Spleen (tissue), 11 donors: ENCODE results near the gene C10orf90. TPM values are rescaled to one million over a fixed set of nuclear protein-coding genes. Genes with fewer than 3 reads are reported as not detected.

Source experiments
- DNase-seq: peaks from one replicate; pipeline ENCODE4 v3.0.0-alpha.2; 2020
- H3K27ac ChIP-seq, 8 donors: fragments of 200-600 bp; sonication (generic) in 7 of 8; 1 replicate in 4 of 8; 2 replicates in 4 of 8; pipeline versions ENCODE4 v1.5.0 to v1.8.0; 2016 to 2021; ENCODE audit warnings: inconsistent platforms in 4 of 8, mild to moderate bottlenecking in 4 of 8, moderate library complexity in 1 of 8
- H3K27me3 ChIP-seq, 7 donors: fragments of 200-600 bp; sonication (generic) in 6 of 7; replicated peaks in 1 of 7; 1 replicate in 4 of 7; 2 replicates in 3 of 7; pipeline versions ENCODE4 v1.5.0 to v1.8.0; 2016 to 2021; ENCODE audit warnings: inconsistent platforms in 3 of 7, mild to moderate bottlenecking in 1 of 7
- H3K36me3 ChIP-seq, 6 donors: fragments of 200-600 bp; sonication (generic) in 5 of 6; 1 replicate in 4 of 6; 2 replicates in 2 of 6; pipeline versions ENCODE4 v1.5.0 to v1.8.0; 2016 to 2021; ENCODE audit warnings: inconsistent platforms in 2 of 6
- H3K4me1 ChIP-seq, 6 donors: fragments of 200-600 bp; sonication (generic) in 5 of 6; 1 replicate in 3 of 6; 2 replicates in 3 of 6; pipeline versions ENCODE4 v1.5.0 to v1.8.0; 2016 to 2021; ENCODE audit warnings: inconsistent platforms in 3 of 6
- H3K4me3 ChIP-seq, 8 donors: fragments of 200-600 bp; sonication (generic) in 7 of 8; 1 replicate in 4 of 8; 2 replicates in 4 of 8; pipeline versions ENCODE4 v1.5.0 to v1.8.0; 2016 to 2021; ENCODE audit warnings: inconsistent platforms in 4 of 8, mild to moderate bottlenecking in 4 of 8, moderate library complexity in 2 of 8
- H3K9me3 ChIP-seq, 8 donors: fragments of 200-600 bp; sonication (generic) in 7 of 8; 1 replicate in 4 of 8; 2 replicates in 4 of 8; pipeline versions ENCODE4 v1.5.0 to v1.8.0; 2016 to 2021; ENCODE audit warnings: inconsistent platforms in 4 of 8
- POLR2A ChIP-seq, 3 donors: fragments of 450-650 bp; IDR thresholded peaks; one replicate each; pipeline ENCODE4 v1.5.1; 2017; ENCODE audit warnings: antibody characterized with exemption in 3 of 3, mild to moderate bottlenecking in 1 of 3
- POLR2AphosphoS5 ChIP-seq, 3 donors: sonication (generic); formaldehyde crosslinking; IDR thresholded peaks; one replicate each; pipeline ENCODE4 v1.5.1; 2017; ENCODE audit warnings: antibody characterized with exemption in 3 of 3
- WGBS, 5 donors: extraction: QIAGEN DNeasy Blood & Tissue Kit in 3 of 5; methylation state at CpG; one replicate each; pipeline versions ENCODE4 v1.1.5 to v1.1.7; 2013 to 2018; 5-methylcytosine and 5-hydroxymethylcytosine counted together
- intact Hi-C: fragments of 100-400 bp; cut with DNase I; formaldehyde crosslinking; loops from one replicate; pipeline ENCODE4 v1.15.0; 2023; ENCODE audit warnings: low total_unique reads
- polyA plus RNA-seq, 3 donors: library from polyadenylated mRNA; stranded (reverse); fragments of 200-250 nt; gene quantifications; one replicate each; pipeline ENCODE4 v1.2.1, GENCODE V29; 2013
- total RNA-seq, 7 donors: library from RNA; depleted of rRNA in 3 of 7; stranded (reverse); fragments of >200 nt in 3 of 7; fragmentation: NEBNext Ultra II Directional in 4 of 7; extraction: Animal tissue kit (Norgen Biotek cat#: 25700) in 4 of 7; gene quantifications; one replicate each; pipeline versions ENCODE4 v1.1.0 to v1.2.1, GENCODE V29; 2016 to 2021
- TF ChIP-seq, protein P1 (sequence below), 11 experiments: fragments of 200-600 bp in 7 of 11; fragments of 450-650 bp in 4 of 11; sonication (generic) in 4 of 11; IDR thresholded peaks in 8 of 11; conservative IDR thresholded peaks in 3 of 11; 1 replicate in 7 of 11; 2 replicates in 4 of 11; pipeline versions ENCODE4 v1.4.0 to v1.8.0; 2016 to 2021; ENCODE audit warnings: antibody characterized with exemption in 11 of 11, inconsistent platforms in 4 of 11, mild to moderate bottlenecking in 1 of 11
- donor health status: healthy with polysubstance abuse.
- donor health status: DM: no; HTN: no; CAD: no; lungs with moderate emphysema.
- donor health status: DM: no; HTN: no; CAD: no.
- donor health status: Bipolar disorder and iron deficiency.
- donor health status: healthy.
- donor health status: DM: no; HTN: no; CAD: no.
- donor health status: DM: yes; HTN: yes; CAD: no.

Gene C10orf90
- total and polyA plus RNA-seq, 10 donors = 0.05 to 0.06 TPM; not detected in 8

DNA sequence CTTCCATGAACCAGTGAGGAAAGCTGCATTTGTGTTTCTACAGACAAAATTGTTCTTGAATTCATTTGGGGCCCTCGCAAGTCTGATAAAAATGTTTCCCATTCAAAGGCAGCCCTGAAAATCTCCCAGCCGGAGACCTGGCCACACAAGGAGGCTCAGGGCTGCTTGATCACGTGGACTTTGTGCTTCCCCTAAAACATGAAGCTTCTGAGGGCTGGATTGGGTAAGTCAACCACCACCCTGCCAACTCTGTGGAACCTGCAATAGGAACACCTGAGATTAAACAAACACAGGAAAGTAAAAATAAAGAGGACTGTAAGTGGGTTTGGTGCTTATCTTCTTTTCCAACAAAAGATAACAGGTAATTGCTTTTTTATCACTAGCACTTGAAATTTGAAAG lies 133.8 kb downstream of the C10orf90 start:
- intact Hi-C loops = no loop called here
- TF ChIP-seq, protein P1, sequence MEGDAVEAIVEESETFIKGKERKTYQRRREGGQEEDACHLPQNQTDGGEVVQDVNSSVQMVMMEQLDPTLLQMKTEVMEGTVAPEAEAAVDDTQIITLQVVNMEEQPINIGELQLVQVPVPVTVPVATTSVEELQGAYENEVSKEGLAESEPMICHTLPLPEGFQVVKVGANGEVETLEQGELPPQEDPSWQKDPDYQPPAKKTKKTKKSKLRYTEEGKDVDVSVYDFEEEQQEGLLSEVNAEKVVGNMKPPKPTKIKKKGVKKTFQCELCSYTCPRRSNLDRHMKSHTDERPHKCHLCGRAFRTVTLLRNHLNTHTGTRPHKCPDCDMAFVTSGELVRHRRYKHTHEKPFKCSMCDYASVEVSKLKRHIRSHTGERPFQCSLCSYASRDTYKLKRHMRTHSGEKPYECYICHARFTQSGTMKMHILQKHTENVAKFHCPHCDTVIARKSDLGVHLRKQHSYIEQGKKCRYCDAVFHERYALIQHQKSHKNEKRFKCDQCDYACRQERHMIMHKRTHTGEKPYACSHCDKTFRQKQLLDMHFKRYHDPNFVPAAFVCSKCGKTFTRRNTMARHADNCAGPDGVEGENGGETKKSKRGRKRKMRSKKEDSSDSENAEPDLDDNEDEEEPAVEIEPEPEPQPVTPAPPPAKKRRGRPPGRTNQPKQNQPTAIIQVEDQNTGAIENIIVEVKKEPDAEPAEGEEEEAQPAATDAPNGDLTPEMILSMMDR (IDR thresholded peaks at IDR 0.05 in 8 of 11, conservative IDR thresholded peaks at IDR 0.05 in 3 of 11) = no peak
- TF ChIP-seq POLR2A (IDR thresholded peaks at IDR 0.05) = no peak
- peaks cover 0 to 10% (median 0%) of the 10 kb centered on the region in 7 donors for H3K27me3 ChIP-seq
- H3K36me3 ChIP-seq = no peaks in the 10 kb centered on the region
- H3K27ac ChIP-seq = no peak overlapping the region
- no peaks in the 10 kb centered on the region for H3K4me1 ChIP-seq
- H3K4me3 ChIP-seq = no peak overlapping the region
- WGBS, 5 donors = 76 to 86% (median 81%) methylated on average over 3 of the region's 3 CpGs
- H3K9me3 ChIP-seq = no peaks in the 10 kb centered on the region
- DNase-seq = no peak

DNA sequence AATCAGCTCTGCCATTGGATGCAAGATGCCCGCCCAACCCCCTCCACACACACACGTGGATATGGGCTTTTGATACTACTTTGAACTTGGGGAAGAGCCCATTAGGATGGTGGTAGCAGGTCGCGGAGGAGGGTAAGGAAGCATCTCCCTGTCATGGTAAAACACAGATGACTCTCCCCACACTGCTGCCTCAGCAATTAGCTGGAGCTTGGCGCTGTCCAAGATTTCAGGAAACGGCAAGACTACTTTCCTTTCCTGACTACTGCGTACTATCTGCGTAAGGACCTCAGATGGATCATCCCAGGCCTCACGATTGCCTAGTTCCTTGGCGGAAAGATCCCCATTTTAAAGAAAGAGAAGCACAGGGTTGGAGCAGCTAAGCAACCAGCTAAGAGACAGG lies 134.3 kb downstream of the C10orf90 start:
- Histone ChIP-seq H3K4me3 (no peak overlapping the region), H3K9me3 (no peaks in the 10 kb centered on the region), H3K36me3 (no peaks in the 10 kb centered on the region), H3K4me1 (no peaks in the 10 kb centered on the region), H3K27ac (no peak overlapping the region), H3K27me3 (peaks cover 0 to 10% (median 0%) of the 10 kb centered on the region in 7 donors)
- intact Hi-C loops = no loop called here
- WGBS, 5 donors = 70 to 82% (median 75%) methylated on average over 10 of the region's 10 CpGs
- no peak for DNase-seq
- TF ChIP-seq POLR2A (IDR thresholded peaks at IDR 0.05) = no peak
- TF ChIP-seq, protein P1 (IDR thresholded peaks at IDR 0.05 in 8 of 11, conservative IDR thresholded peaks at IDR 0.05 in 3 of 11) = no peak
- TF ChIP-seq POLR2AphosphoS5 (IDR thresholded peaks at IDR 0.05) = no peak

DNA sequence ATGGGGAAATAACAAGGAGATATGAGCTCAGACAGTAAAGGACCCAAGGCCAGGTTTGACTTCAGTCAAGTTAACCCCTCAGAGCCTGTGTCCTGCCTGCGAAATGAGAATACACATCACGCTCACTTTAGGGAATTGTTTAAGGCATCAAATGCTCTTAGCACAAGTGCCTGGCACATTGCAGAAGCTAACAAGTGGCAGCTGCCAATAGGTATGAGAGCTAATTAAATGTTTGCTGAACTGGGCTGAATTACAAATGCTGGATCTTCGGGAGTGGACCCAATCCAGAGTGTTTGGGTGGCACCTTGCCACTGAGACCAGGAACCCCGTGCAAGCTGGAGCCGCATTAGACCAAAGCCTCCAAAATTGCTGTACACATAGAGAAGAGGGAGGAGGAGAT lies 136.8 kb downstream of the C10orf90 start:
- DNase-seq = no peak
- intact Hi-C loops = no loop called here
- no peak for TF ChIP-seq POLR2A (IDR thresholded peaks at IDR 0.05)
- Histone ChIP-seq H3K27me3 (peaks cover 0 to 5% (median 0%) of the 10 kb centered on the region in 7 donors), H3K4me1 (no peaks in the 10 kb centered on the region), H3K9me3 (no peaks in the 10 kb centered on the region), H3K36me3 (no peaks in the 10 kb centered on the region), H3K4me3 (no peak overlapping the region), H3K27ac (no peak overlapping the region)
- 89 to 91% (median 90%) methylated on average over 5 of the region's 5 CpGs for WGBS, 5 donors

DNA sequence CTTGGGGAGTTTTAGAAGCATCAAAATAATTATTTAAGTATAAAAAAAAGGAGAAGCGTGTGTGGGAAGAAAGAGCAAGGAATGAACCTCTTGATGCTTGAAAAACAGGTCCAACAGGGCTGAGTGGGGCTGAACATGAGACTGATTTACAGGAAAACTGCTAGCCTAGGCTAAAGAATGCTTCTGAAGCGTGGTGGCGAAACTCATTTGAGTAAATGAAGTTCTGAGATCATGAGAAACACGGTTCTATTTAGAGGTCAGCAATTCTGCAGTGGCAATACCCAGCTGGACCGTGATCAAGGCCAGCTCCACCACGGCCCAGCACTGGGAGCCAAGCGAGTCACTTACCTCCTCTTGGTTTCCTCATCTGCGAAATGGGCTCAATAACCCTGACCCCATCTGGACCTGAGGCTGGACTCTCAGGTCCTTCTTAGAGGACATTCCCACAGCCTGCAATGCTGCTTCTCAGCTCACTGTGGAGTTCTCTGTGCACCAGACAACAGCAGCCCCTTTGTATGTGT lies 142.1 kb downstream of the C10orf90 start:
- Histone ChIP-seq H3K36me3 (no peaks in the 10 kb centered on the region), H3K4me3 (no peak overlapping the region), H3K27me3 (peaks cover 0 to 15% (median 0%) of the 10 kb centered on the region in 7 donors), H3K9me3 (no peaks in the 10 kb centered on the region), H3K4me1 (no peaks in the 10 kb centered on the region), H3K27ac (no peak overlapping the region)
- TF ChIP-seq POLR2A (IDR thresholded peaks at IDR 0.05) = no peak
- TF ChIP-seq POLR2AphosphoS5 (IDR thresholded peaks at IDR 0.05) = no peak
- TF ChIP-seq, protein P1 (IDR thresholded peaks at IDR 0.05 in 8 of 11, conservative IDR thresholded peaks at IDR 0.05 in 3 of 11) = no peak
- no peak for DNase-seq
- intact Hi-C loops = no loop called here
- WGBS, 5 donors = 69 to 89% (median 82%) methylated on average over 8 of the region's 8 CpGs
